SK-N-MC (cell line): ENCODE results near the gene NSMCE1.

Experiments used
- EZH2 ChIP-seq: fragments of 200-600 bp; sonication (generic); IDR thresholded peaks from one replicate; pipeline ENCODE4 v1.6.1; 2017; ENCODE audit warnings: antibody characterized with exemption
- FOXP2 ChIP-seq: optimal IDR thresholded peaks from 2 replicates; pipeline ENCODE3; 2011; ENCODE audit warnings: mild to moderate bottlenecking, moderate library complexity; ENCODE audit not compliant: insufficient read depth; ENCODE audit errors: extremely low read length, control extremely low read depth
- POLR2AphosphoS5 ChIP-seq: IDR thresholded peaks from 2 replicates; pipeline ENCODE4 v1.6.1; 2012; ENCODE audit warnings: mild to moderate bottlenecking, low read depth, low read length, borderline replicate concordance

DNA sequence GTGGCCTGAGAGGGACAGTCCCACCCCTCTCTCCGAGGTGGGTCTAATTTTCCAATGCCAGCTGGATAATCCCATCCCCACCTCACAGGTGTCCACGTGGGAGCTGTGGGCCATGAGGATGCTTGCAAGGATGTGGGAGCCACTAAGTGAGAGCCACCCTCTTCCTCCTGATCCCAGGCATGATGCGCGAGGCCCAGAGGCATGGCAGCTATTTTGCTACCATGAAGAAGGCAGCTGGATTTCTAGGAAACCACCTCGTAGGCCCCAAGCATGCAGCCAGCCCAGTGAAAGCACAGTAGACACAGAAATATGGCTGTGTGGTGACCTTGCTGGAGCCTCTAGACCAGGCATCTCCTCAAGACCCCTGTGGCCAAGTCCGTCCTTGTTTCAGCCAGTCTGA, 44.9 kb downstream of the NSMCE1 start:
- TF ChIP-seq POLR2AphosphoS5 (no peak), EZH2 (no peak), FOXP2 (no peak)
